ENCODE measurements around the gene TENT4B. TPM values are rescaled to one million over a fixed set of nuclear protein-coding genes. Genes with fewer than 3 reads are reported as not detected.
A peak's percentile ranks its signal among the peaks of the same experiment; 100 is the strongest.

Gene TENT4B
- total RNA-seq, 1 donor from 2014 or later: 10.9 TPM

GRCh38 chr16:50210266-50211038, 57.3 kb downstream of the TENT4B start:
- peak; percentile 46 for TF ChIP-seq CTCF (IDR thresholded peaks at IDR 0.05; ENCODE audit: unreplicated experiment)
- Mint-ChIP-seq H3K36me3 (peaks cover 8% of the 10 kb centered on the region), H3K27ac (peak overlapping the region; percentile 86), H3K4me3 (no peak overlapping the region), H3K27me3 (ENCODE audit: low read depth) (no peaks in the 10 kb centered on the region), H3K4me1 (peaks cover 25% of the 10 kb centered on the region), H3K9me3 (no peaks in the 10 kb centered on the region)
- DNase-seq (ENCODE audit: low spot score in 2 of 2, unreplicated experiment in 2 of 2): peak; percentile 51 to 71

GRCh38 chr16:50213939-50214519, 60.9 kb downstream of the TENT4B start:
- no peaks in the 10 kb centered on the region for H3K27me3 Mint-ChIP-seq (ENCODE audit: low read depth)
- peaks cover 16% of the 10 kb centered on the region for H3K4me1 Mint-ChIP-seq
- no peaks in the 10 kb centered on the region for H3K9me3 Mint-ChIP-seq
- H3K4me3 Mint-ChIP-seq: no peak overlapping the region
- TF ChIP-seq CTCF (IDR thresholded peaks at IDR 0.05; ENCODE audit: unreplicated experiment): peak; percentile 95
- peaks cover 12% of the 10 kb centered on the region for H3K36me3 Mint-ChIP-seq
- H3K27ac Mint-ChIP-seq: peak overlapping the region; percentile 71
- no peak for DNase-seq (ENCODE audit: low spot score in 2 of 2, unreplicated experiment in 2 of 2)

GRCh38 chr16:50215680-50216079, 62.6 kb downstream of the TENT4B start:
- TF ChIP-seq CTCF (IDR thresholded peaks at IDR 0.05; ENCODE audit: unreplicated experiment): no peak
- Mint-ChIP-seq H3K4me1 (peaks cover 4% of the 10 kb centered on the region), H3K27me3 (ENCODE audit: low read depth) (no peaks in the 10 kb centered on the region), H3K27ac (no peak overlapping the region), H3K36me3 (peaks cover 12% of the 10 kb centered on the region), H3K9me3 (no peaks in the 10 kb centered on the region), H3K4me3 (no peak overlapping the region)
- DNase-seq (ENCODE audit: low spot score in 2 of 2, unreplicated experiment in 2 of 2): no peak

- H3K27me3 Mint-ChIP-seq (ENCODE audit: low read depth): no peaks in the 10 kb centered on the region
- no peak overlapping the region for H3K27ac Mint-ChIP-seq
Observed at GRCh38 chr16:50216231-50216630, 63.1 kb downstream of the TENT4B start.

GRCh38 chr16:50219402-50219975, 66.4 kb downstream of the TENT4B start:
- no peak for DNase-seq (ENCODE audit: low spot score in 2 of 2, unreplicated experiment in 2 of 2)
- H3K9me3 Mint-ChIP-seq: no peaks in the 10 kb centered on the region
- peaks cover 3% of the 10 kb centered on the region for H3K36me3 Mint-ChIP-seq
- H3K27ac Mint-ChIP-seq: no peak overlapping the region
- no peak for TF ChIP-seq CTCF (IDR thresholded peaks at IDR 0.05; ENCODE audit: unreplicated experiment)
- no peaks in the 10 kb centered on the region for H3K27me3 Mint-ChIP-seq (ENCODE audit: low read depth)
- no peaks in the 10 kb centered on the region for H3K4me1 Mint-ChIP-seq
- no peak overlapping the region for H3K4me3 Mint-ChIP-seq

More at GRCh38 chr16:50216231-50216630, 63.1 kb downstream of the TENT4B start:
- no peak for TF ChIP-seq CTCF (IDR thresholded peaks at IDR 0.05; ENCODE audit: unreplicated experiment)
- Mint-ChIP-seq H3K4me1 (peaks cover 2% of the 10 kb centered on the region), H3K36me3 (peaks cover 12% of the 10 kb centered on the region), H3K4me3 (no peak overlapping the region), H3K9me3 (no peaks in the 10 kb centered on the region)
- DNase-seq (ENCODE audit: low spot score in 2 of 2, unreplicated experiment in 2 of 2): no peak
